ENCODE data around the gene PTGIS.

PTGIS gene

DNA sequence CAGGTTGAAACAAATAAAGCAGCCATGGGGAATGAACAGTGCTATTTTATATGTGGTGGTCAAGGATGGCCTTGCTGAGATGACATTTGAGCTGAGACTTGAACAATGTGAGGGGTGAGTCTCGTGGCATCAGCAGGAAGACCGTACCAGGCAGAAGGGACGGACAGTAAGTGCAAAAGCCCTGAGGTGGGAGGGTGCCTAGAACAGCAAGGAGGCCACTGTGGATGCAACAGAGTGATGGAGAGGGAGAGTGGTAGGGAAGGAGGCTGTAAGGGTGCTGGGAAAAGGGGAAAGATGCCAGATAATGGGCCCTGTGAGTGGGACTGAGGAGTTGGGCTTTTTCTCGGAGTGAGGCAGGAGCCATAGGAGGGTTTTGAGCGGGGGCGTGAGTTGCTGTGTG lies 97.0 kb downstream of the PTGIS start:
- no peak for DNase-seq (ENCODE audit: low read depth in 2 of 2)

DNA sequence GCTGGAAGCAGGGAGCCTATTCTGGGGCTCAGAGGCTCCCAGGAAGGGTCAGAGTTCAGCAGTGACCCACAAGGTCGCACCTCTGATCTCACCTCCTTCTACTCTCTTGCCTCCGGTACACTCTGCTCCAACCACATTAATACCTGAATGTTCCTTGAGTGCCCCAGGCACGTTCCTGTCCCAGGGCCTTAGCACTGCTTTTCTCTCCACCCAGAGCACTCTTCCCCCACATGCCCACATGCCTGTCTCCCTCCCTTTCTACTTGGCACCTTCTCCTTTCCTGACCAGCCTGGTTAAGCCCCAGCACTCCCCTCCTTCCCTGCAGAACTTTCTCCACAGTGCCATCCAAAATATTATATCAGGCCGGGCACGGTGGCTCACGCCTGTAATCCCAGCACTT lies 98.9 kb downstream of the PTGIS start:
- DNase-seq (ENCODE audit: low read depth in 2 of 2) = no peak

DNA sequence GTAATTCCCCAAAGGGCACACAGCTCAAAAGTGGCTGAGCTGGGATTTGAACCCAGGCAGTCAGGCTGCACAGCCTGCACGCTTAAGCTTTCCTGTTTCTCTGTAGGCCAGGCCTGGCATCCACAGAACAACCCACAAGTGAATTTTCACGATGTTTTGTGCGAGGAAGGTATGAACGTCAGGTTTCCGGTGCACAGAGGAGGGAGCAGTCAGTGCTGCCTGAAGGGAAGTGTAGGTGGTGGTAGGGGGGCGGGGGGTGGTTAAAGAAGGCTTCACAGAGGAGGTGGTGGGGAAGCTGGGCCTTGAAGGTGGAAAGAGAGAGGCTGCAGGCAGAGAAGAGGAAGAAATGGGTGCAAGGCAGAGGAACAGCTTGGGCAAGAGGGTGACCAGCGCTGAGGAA lies 99.5 kb downstream of the PTGIS start:
- DNase-seq (ENCODE audit: low read depth in 2 of 2) = no peak

DNA sequence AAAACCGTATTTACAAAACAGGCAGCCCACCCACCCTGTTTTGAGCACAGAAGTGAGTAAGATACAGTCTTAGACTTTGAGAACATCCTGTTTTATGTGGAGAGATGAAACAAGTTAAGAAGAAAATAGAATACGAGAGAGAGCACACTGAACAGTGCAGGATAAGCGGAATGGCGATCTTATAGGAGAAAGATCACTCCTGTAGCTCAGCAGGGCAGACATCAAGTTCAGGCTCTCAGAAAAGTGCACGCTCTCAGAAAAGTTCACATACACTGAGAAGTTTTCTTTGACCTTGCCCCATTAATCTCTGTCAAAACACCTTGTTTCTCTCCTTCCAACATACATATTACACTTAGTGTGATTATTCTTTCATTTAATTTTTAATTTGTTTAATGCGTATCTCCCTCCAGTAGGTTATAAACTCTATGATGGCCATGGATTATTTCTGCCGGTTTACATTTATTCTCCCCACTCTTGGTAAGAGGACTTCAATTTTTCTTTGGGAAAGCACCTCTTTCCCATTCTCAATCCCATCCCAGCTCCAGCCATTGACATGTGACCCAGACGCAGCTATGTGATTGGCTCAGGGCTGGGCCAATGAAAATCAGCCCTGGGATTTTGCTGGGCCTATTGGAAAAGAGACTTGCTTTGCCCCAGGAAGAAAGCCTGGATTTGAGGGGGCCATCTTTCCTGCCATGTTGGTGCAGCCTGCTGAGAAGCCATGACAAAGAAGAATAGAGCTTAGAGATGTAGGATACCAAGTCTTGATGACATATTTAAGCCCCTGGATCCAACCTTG lies 101.6 kb downstream of the PTGIS start:
- no peak for DNase-seq (ENCODE audit: low read depth in 2 of 2)

DNA sequence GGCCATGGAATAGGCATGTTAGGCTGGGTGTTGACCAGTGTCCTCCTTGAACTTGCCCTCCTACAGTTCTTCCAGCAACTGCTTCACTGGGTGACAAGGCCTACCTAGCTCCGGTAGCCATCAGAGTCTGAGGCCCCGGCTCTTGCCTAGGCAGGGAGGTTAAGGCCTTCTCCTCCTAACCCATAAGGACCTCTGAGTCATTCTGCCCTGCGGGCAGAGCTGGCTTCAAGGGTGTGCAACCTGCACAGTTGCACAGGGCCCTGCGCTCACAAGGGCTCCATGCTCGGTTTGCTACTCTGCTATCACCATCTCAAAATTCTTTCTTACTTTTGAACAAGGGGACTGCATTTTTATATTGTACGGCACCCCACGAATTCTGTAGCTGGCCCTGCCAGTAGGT lies 103.4 kb downstream of the PTGIS start:
- no peak for DNase-seq (ENCODE audit: low read depth in 2 of 2)

DNA sequence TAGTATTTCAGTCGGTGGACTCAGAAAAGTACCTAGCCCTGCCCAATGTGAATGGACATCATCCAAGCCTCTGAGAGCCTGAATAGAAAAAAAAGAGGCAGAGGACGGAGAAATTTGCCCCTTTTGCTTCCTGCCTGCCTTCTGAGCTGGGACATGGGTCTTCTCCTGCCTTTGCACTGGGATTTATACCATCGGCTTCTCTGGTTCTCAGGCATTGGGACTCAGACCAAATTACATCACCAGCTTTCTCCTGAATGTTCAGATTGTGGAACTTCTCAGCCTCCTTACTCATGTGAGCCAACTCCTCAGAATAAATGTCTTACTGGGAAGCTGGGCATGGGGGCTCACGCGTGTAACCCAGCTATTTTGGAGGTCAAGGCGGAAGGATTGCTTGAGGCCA lies 105.3 kb downstream of the PTGIS start:
- no peak for DNase-seq (ENCODE audit: low read depth in 2 of 2)

DNA sequence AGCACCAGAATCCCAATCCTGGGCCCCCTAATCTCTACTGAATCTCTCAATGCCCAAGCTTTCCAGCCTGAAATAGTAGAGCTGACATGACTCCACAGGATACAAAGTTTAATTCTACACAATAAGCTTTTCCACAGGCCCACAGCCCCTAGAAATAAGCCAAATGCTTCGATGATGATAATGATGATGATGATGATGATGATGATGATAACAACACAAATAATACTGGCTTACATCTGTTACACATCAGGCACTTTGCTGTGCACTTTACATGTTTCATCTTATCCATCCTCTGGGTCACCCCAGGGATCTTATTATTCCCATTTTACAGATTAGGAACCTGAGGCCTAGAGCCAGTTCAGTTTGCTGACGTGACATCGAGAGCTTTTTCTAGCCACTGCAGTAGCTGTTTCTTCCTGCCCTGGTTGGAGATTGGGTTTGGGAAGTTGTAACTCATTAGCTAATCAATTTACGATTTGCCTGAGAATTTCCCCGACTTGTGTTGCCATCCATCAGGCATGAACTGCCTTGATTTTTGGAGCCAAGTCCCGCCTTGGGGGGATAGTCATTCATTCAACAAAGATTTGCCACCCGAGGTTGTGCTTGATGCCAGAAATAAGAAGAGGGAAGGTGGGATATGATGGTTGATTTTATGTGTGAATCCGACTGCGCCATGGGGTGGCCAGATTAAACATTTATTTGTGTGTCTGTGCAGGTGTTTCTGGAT lies 105.9 kb downstream of the PTGIS start:
- no peak for DNase-seq (ENCODE audit: low read depth in 2 of 2)

DNA sequence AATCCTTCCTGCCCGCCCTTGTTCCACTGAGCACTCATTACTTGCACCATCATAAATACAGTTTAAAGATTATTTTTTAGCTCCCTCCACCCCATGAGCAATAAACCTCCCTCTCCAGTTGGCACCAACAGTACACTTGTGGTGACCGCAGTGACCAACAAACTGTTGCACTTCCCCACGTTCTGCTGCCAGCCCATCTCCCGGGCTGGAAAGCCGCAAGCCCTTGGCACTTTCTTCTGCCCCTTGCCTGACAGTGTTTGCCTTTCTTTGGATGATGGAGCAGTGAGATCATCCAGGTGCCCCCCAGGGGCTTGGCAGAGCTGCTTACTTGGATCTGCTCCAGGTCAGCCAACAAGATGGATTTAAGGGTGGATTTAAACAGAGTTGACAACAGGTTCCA lies 107.0 kb downstream of the PTGIS start:
- DNase-seq (ENCODE audit: low read depth in 2 of 2) = no peak

DNA sequence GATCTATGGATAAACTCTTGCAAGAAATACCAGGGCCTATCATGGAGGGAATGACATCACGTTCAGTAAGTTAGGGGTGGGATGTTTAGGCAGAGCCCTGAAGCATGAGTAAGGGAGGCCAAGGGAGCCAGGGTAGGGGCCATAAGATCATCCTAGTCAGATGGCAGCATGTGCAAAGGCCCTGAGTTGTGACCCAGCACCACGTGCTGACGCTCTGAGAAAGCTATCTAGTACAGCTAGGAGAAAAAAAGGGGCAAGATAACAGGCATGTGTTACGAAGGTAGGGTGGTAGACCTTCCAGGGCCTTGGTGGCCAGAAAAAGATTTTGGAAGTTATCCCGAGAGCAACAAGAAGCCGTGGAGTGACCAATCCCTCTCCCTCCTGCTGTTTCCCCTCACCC lies 107.8 kb downstream of the PTGIS start:
- no peak for DNase-seq (ENCODE audit: low read depth in 2 of 2)

DNA sequence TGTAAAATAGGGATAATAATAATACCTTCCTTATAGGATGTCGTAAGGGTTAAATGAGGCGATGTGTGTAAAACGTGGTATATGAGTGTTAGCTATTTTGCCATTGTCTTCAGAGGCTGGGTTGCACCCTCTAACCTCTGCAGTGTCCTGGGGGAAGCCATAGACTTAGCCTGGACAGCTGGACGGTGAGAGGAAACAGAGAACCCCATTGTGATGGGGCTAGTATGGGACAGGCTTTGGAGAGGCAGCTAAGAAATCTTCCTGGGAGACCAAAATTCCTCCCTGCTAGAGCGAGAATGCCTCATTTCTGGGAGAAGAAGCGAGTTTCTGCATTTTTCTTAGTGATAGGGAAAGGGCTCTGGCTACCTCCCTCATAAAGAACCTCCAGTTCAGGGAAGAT lies 108.3 kb downstream of the PTGIS start:
- no peak for DNase-seq (ENCODE audit: low read depth in 2 of 2)

DNA sequence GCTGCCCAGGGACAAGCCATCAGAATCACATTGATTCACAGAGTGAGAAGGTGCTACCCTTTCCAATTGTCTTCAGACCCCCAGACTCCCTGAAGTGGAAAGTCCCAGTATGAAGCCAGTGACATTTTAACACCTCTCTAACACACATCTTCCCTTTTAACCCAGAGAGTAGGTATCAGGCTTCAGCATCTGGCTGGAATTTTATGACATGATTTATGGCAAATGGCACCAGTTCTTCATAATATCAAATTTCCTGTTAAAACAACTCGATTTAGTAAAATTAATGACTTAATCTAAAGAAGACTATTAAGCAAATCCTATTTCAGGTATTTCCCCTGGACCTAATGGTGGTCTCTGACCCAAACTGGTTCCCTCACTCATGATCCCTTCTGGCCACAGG lies 110.5 kb downstream of the PTGIS start:
- DNase-seq (ENCODE audit: low read depth in 2 of 2) = no peak

DNA sequence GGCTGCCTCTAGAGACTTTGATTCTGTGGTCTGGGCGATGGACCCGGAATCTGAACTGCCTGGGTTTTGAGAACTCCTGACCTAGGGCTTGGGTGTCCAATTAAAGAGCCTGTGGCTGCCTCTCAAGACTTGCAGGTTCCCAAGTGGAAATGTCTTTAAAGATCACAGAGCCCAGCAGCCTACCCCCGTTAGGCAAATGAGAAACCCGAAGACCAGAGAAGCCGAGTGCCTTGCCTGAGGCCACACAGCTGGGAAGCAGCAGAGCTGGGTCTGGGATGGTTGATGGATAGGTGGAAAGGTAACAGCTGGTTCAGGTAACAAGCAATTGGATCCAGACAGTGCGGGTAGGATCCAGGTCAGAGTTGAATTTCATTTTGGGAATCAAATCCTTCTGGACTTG lies 111.3 kb downstream of the PTGIS start:
- no peak for DNase-seq (ENCODE audit: low read depth in 2 of 2)

DNA sequence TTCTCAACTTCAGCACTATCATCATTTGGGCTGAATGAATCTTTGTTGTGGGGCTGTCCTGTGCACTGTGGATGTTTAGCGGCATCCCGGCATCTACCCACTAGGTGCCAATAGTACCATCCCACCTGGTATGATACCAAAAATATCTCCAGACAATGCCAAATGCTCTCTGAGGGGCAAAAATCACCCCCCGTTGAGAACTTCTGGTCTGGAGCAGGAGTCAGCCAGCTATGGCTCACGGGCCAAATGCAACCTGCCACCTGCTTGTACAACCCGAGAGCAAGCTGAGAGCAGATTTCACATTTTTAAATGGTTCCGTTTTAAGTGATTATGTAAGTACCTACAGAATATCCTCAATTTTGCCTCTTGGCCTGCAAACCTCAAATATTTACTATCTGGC lies 112.2 kb downstream of the PTGIS start:
- DNase-seq (ENCODE audit: low read depth in 2 of 2) = no peak

Measured in activated CD8-positive, alpha-beta memory T cell treated with anti-CD3 and anti-CD28 coated beads for 4 hours (primary cell).